NCI-H2196 treated with DMSO at 0.1 percent for 48 hours (cell line): ENCODE measurements around the gene IGFALS.
A peak's percentile ranks its signal among the peaks of the same experiment; 100 is the strongest.

Experiments used
- DNase-seq: peaks from one replicate; lab custom pipeline; 2025; ENCODE audit not compliant: unreplicated experiment; lab: John Stamatoyannopoulos, UW

IGFALS gene

DNA sequence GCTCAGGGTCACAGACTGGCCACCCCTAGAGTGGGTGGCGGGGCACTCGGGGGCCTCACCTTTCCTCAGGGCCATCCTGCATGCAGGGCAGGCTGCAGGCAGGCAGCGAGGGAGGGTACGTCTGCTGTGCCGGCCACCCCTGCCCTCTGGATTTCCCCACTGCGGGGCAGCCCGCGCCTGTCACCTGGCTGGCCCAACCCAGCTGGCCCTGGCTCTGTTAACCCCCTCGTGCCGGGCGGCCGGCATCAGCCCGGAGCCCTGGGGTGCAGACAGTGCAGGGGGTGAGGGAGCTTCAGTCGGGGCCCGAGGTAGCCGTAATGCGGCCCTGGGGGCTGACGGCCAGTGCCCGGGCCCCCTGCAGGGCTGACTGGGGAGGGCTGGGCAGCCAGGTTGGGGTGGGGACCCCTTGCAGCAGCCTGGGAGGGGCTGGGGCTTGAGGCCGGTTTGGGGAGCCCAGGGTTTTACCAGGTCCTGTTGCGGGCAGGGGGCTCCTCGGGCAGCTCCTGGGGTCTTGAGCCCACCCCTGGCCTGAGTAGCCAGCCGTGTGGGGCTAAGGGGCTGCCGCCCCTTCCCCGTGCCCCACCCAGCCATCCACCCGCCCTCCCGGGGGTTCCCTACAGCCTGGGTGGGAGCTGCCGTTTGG lies at the start of gene IGFALS:
Gene IGFALS, minus strand, starts transcription at position 128 of the 643 bp plus-strand sequence. Its CDS starts 53 bp downstream, at position 75.
- no peak for DNase-seq

DNA sequence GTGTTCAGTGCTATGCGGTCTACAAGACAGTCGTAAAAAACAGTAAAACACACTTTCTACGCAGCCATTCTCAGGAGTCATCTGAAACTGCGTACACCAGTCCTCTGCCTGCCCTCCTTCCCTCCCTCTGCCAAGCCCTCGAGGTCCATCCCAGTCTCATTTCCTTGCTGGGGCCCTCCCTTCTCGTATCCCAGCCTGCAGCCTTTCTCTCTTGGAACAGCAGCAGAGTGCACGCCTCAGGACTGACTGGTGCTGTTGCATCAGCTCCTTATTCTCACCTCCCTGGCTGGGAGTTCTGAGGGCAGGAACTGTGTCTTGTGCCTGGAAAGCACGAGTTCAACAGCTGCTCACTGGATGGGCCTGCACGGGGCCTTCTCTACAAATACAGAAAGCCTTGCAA lies 46.0 kb upstream of the IGFALS start:
- no peak for DNase-seq

DNA sequence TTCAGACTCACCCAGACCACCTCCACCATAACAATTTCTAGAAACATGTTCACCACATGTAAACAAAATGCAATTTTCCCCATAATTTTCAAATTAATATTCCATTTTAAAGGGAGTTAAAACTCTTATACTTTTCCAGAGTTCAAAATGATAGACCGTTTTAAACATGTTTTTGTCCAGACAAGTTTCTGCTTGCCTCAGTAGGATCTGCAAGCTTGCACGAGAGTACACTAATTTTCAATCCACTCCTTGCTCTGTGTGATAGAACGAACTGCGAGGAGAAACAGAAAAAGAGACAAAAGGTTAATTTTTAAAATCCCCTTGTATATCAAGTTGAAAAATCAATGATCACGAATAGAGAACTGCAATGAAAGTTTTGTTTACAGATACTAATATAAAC lies 40.6 kb upstream of the IGFALS start:
- DNase-seq = no peak

- no peak for DNase-seq
Measured at GRCh38 chr16:1832838-1833454, 39.4 kb upstream of the IGFALS start.

GRCh38 chr16:1831186-1832075 lies 37.9 kb upstream of the IGFALS start:
- no peak for DNase-seq

DNA sequence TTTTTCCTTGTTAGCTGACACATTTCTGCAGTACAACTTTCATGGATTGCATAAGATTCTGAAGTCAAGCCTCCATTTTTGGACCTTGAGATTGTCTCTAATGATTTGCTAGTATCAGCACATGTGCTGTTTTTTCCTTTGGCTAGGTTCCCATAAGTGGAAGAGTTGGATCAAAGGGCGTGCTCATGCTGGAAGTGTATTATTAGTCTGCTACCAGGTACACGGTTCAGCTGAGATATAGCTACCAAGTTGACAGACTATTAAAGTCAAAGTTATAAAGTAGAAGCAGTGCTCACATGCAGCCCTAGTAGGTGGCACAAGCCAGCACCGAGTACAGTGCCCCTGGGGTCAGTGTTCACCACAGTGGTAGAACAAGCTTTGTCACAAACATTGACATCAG lies 36.7 kb upstream of the IGFALS start:
- DNase-seq = no peak

DNA sequence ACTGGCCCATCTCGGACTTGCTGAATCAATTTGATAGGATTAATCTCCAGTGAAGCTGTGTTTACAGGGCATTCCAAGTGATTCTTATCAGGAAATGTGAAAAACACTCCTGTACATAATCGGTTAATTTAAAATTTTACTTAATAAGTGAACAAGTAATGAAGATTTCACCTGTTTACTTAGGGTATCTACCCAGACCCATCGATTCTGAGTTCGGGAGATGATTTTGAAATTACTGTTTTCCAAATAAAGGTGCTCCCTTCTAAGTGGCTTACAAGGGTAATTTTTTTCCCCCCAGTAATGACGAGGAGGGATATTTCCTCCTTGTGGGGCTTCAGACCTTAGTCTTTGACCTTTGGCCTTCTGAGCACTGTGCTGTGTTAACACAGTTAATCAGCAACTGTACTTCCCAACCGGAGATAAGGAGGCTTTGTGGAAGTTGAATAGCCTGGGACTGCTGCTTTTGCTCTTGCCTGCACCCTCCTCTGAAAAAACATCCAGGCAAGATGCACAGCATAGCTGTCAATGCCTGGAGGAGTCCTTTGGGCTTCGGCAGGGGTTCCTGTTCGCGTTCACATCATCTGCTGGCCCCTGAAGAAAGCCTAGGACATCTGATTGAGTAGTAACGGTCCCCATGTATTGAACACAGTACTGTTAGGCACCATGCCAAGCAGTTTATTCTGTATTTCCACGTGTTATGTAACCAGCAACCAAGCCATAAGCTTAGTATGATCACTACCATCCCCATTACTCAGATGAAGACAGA lies 35.3 kb upstream of the IGFALS start:
- no peak for DNase-seq

DNA sequence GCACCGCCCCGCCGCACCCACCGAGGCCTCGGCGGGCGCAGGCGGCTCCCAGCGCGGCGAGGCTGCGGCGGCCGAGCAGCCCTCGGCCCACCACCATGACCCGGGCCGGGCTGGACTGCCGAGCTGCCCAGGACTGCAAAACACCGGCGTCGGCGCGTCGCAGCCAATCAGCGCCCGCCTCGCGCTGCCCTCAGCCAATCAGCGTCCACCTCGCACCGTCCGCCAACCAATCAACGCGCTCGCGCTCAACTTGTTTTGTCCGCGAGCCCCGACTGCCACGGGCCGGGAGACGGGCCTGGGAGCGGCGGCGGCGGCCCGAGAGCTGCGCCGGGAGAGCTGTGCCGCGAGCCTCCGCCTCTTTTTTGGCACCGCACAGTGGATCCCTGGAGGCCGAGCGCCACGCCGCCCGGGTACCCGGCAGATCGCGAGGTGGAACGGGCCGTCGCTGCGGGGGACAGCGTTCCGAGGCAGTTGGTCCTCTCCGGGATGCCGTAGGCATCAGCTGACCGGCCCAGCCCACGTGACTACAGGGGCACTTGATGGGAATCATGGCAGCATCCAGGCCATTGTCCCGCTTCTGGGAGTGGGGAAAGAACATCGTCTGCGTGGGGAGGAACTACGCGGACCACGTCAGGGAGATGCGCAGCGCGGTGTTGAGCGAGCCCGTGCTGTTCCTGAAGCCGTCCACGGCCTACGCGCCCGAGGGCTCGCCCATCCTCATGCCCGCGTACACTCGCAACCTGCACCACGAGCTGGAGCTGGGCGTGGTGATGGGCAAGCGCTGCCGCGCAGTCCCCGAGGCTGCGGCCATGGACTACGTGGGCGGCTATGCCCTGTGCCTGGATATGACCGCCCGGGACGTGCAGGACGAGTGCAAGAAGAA lies 33.4 kb upstream of the IGFALS start, which contains the start of the genes FAHD1 and HAGH:
Gene FAHD1, plus strand, starts transcription at position 516 of the 883 bp plus-strand sequence. Its CDS starts 33 bp downstream, at position 549.
Gene HAGH, minus strand, starts transcription at position 135 of the 883 bp plus-strand sequence. Its CDS starts 38 bp downstream, at position 97.
- peak; percentile 85 for DNase-seq

DNA sequence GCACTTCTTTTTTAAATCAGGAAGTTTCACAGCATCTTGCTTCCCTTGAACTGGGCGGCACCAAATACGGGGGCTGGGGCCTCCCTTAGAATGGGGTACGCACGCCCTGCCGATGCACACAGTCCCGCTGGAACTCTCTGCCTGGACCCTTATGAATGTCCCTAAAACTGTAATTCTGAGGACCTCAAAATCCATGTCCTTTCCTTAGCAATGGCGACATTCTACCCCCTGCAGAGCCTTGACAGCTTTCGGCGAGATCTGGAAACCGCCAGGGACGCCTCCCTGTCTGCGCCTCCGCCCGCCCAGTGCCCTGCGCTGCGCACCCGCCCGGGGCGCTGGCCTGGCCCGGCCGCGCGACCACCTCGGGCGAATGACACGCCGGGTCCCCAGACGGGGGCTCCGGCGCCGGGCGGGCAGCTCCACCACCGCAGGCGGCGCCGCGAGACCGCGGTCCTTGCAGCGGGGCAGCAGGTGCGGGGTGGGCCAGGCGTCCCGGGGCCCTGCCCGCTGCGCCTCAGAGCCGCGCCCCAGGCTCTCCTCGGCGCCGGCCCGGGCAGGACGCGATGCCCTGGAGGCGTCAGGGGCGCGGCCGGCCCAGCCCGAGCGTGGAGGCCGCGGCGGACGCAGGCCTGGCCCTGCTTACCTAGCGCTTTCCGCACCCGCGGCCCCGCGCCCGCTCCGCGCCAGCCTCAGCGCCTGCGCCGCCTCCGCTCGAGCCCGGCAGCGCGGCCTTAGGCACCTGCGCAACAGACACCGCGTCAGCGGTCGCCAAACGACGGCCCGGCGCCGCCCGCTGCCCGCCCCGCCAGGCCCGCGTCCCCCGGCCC lies 32.6 kb upstream of the IGFALS start:
- no peak for DNase-seq

DNA sequence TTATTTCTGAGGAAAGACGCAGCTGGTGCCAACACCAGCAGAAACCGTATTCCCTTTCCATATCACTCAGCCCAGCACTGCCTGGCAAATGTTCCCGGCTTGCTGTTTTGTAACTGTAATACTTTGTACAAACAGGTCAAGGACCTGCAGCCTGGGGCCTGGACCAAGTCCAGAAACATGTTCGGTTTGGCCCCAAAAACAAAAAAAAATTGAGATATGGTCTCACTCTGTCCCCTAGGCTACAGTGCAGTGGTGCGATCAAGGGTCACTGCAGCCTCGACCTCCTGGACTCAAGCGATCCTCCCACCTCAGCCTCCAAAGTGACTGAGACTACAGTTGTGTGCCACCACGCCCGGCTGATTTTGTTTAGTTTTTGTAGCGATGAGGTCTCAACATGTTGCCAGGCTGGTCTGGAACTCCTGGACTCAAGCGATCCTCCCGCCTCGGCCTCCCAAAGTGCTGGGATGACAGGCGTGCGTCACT lies 31.9 kb upstream of the IGFALS start:
- no peak for DNase-seq

DNA sequence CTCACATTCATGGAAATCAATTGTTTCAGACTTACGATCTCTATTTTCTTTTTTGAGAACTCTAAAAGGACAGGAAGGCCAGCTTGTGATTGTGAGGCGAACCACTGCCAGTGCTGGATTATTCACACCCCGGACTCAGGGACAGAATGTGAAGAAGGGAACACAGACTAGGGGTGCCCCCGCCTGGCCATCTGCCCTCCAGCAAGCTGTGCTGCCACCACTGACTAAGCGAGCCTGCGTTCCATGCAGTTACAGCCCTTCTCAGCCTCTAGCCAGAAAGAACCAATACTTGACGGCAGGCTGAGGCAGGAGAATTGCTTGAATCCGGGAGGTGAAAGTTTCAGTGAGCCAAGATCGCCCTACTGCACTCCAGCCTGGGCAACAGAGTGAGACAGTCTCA lies 30.3 kb upstream of the IGFALS start:
- no peak for DNase-seq

- DNase-seq = no peak
Measured at GRCh38 chr16:1822801-1823200, 29.3 kb upstream of the IGFALS start.

DNA sequence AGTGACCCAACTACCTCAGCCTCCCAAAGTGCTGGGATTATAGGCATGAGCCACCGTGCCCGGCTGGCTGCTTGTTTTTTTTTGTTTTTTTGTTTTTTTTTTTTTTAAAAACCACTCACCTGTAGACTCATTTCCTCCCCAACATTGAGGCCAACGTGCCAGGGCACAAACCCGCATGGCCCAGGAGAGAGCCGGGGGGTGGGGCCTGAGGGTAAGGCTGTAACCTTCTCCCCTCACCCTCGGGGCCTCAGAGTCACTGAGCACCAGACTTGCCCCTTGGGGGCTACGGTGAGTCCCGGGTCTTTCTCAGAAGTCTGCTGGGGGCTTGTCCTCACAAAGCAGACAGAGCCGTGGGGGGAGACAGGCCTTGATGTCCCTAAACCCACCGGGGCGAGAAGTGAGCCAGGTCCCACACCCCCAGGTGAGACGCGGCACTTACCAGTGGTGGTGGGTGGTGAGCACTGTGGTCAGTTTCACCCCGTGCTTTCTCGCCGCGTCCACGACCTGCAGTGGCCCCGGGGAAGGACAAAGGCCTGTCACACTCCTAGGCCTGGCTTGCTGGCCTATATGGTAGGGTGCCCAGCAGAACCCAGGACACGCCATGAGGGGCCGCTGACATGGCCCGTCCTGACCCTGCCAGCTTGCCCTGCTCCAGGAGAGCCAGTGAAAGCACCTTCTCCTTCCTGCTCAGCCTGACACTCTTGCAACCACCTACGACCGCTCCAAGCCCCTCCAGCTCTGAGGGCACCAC lies 28.5 kb upstream of the IGFALS start:
- no peak for DNase-seq

DNA sequence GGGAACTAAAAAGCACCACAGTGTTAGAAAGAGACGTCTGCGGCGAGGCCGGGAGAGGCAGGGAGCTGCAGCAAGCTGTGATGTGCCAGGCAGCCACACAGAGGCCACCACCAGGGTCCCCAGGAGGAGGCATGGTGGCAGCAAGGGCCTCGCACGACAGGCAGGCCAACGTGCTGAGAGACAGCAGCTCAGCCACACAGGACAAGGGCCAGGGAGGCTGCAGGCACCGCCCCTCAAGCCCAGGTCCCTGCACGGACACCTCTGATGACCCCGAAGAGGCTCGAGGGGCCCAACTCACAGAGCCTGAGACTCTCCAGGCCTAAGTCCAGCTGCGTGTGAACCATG lies 27.4 kb upstream of the IGFALS start:
- no peak for DNase-seq

DNA sequence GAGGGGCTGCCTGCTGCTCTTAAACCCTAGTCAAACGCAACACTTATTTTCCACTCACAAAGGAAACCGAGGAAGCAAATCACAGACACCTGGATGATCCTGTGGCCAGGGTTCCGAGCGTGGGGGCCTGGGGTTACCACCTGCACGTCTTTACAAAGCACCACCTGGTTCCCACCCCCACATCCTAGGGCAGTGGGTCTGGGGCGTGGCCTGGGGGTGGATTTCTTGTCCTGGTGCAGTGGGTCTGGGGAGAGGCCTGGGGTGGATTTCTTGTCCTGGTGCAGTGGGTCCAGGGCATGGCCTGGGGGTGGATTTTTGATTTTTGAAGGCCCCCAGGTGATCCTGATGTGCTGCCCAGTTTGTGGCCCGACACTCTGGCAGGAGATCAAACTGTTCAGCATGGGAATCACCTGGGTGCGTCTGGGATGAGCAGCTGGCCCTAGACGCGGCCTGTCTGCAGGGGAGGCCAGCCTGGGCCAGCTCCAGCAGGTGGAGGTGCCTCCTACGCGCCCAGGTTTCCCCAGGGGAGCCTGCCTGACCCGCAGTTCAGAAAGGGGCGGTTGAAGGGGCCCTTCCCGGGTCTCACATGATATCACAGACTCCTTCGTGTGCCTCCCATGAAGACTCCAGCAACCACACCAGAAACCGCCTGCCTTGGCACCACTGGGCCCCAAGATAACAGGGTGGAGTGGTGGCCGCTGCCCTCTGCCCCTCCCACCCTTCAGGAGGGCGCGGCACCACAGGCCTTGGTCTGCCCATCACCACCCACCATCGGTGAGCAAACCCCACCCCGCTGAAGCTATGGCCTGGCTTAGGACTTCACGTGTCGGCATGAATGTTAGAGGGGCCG lies 26.8 kb upstream of the IGFALS start:
- DNase-seq = no peak

- no peak for DNase-seq
Measured at GRCh38 chr16:1819611-1820010, 26.1 kb upstream of the IGFALS start.

- DNase-seq = no peak
Measured at GRCh38 chr16:1818873-1819525, 25.5 kb upstream of the IGFALS start.
